ENCODE results near the gene SH3D19. TPM values are rescaled to one million over a fixed set of nuclear protein-coding genes. Genes with fewer than 3 reads are reported as not detected.
"Not testable (repeated sequence)": the region's sequence is repeated elsewhere in the genome, so short reads cannot be mapped to it uniquely, and the experiment has no call there.

Gene SH3D19
- total and polyA plus RNA-seq, 2 of the 4 experiments (the other 2 are of a cell fraction) = 14.4 to 27.2 TPM

DNA sequence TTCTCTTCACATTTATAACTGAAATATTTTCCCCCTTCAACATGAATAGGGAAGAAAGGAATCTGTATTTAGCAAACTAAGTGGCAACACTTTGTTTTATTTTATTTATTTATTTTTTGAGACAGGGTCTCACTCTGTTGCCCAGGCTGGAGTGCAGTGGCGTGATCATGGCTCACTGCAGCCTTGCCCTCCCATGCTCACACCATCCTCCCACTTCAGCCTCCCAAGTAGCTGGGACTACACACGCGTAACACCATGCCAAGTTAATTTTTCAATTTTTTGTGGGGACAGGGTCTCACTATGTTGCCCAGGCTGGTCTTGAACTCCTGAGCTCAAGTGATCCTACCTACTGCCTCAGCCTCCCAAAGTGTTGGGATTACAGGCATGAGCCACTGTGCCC is 189.4 kb downstream of the SH3D19 start:
- CTCF ChIA-PET; H3K56ac ChIP-seq (ENCODE audit: extremely low read depth, insufficient read depth, low read length); H3K4me2 ChIP-seq (ENCODE audit: low read depth, low read length); H2AFZ ChIP-seq (replicated peaks; ENCODE audit: low read length, poor library complexity); H3K18ac ChIP-seq (ENCODE audit: low read depth, low read length); H2BK5ac ChIP-seq (ENCODE audit: low read depth, low read length, poor library complexity, severe bottlenecking); H3K23ac ChIP-seq (ENCODE audit: low read depth, low read length); H3K27ac ChIP-seq (ENCODE audit: insufficient read depth, low read length); H3K4me1 ChIP-seq (ENCODE audit: control insufficient read depth, insufficient read depth, low read length); H3K9me1 ChIP-seq (ENCODE audit: insufficient read depth, low read length); H4K8ac ChIP-seq (ENCODE audit: low read depth in 2 of 2, low read length in 2 of 2); H4K91ac ChIP-seq (ENCODE audit: insufficient read depth, low read depth, low read length); H2BK15ac ChIP-seq (ENCODE audit: low read depth, low read length); ATAC-seq (ENCODE audit: low read depth); H2BK20ac ChIP-seq (ENCODE audit: low read depth, low read length); dilution Hi-C loops (cut with HindIII; ENCODE audit: low sequenced_read_pairs, unreplicated experiment); H3K14ac ChIP-seq (replicated peaks; ENCODE audit: low read depth, low read length); H3K36me3 ChIP-seq (ENCODE audit: control insufficient read depth, insufficient read depth, low read length); DNase-seq; H3K4me3 ChIP-seq (ENCODE audit: insufficient read depth, low read depth, low read length); H3K4ac ChIP-seq (ENCODE audit: low read depth, low read length); H4K5ac ChIP-seq (ENCODE audit: low read depth, low read length); H4K20me1 ChIP-seq (ENCODE audit: insufficient read depth, low read length); H3K27me3 ChIP-seq (ENCODE audit: control insufficient read depth, insufficient read depth, low read length); intact Hi-C loops (cut with micrococcal nuclease); BruUV-seq (replicated peaks); H2AK5ac ChIP-seq (ENCODE audit: low read depth, low read length); H2AK9ac ChIP-seq (replicated peaks; ENCODE audit: low read depth, low read length, poor library complexity); H3K79me1 ChIP-seq (ENCODE audit: low read depth in 1 of 2, low read length in 2 of 2); H2BK120ac ChIP-seq (ENCODE audit: low read depth, low read length); in situ Hi-C loops (cut with MboI; ENCODE audit: low sequenced_read_pairs); POLR2A ChIA-PET (ENCODE audit: unreplicated experiment); H3K9ac ChIP-seq (ENCODE audit: low read depth, low read length); H3K9me3 ChIP-seq (ENCODE audit: control insufficient read depth, insufficient read depth, low read length): not testable (repeated sequence)
- WGBS, 2 experiments (ENCODE audit: extremely low coverage in 2 of 2, insufficient read length in 1 of 2) = 87% methylated on average over 3 of the region's 3 CpGs; no CpG with 5 or more reads in 1 of the 2 experiments
